ENCODE measurements around the gene ATP2B2. TPM values are rescaled to one million over a fixed set of nuclear protein-coding genes. Genes with fewer than 3 reads are reported as not detected.
A peak's percentile ranks its signal among the peaks of the same experiment; 100 is the strongest.

ATP2B2 gene
- total and polyA plus RNA-seq, 2 experiments from 2014 or later: 0.66 to 1.8 TPM

- TF ChIP-seq, protein P1, sequence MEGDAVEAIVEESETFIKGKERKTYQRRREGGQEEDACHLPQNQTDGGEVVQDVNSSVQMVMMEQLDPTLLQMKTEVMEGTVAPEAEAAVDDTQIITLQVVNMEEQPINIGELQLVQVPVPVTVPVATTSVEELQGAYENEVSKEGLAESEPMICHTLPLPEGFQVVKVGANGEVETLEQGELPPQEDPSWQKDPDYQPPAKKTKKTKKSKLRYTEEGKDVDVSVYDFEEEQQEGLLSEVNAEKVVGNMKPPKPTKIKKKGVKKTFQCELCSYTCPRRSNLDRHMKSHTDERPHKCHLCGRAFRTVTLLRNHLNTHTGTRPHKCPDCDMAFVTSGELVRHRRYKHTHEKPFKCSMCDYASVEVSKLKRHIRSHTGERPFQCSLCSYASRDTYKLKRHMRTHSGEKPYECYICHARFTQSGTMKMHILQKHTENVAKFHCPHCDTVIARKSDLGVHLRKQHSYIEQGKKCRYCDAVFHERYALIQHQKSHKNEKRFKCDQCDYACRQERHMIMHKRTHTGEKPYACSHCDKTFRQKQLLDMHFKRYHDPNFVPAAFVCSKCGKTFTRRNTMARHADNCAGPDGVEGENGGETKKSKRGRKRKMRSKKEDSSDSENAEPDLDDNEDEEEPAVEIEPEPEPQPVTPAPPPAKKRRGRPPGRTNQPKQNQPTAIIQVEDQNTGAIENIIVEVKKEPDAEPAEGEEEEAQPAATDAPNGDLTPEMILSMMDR (IDR thresholded peaks at IDR 0.05; ENCODE audit: poor library complexity): no peak
- TF ChIP-seq EZH2phosphoT487 (IDR thresholded peaks at IDR 0.05; ENCODE audit: low read depth, severe bottlenecking, unreplicated experiment): no peak
- TF ChIP-seq EZH2 (IDR thresholded peaks at IDR 0.05; ENCODE audit: borderline replicate concordance): no peak
- no peaks in the 10 kb centered on the region for H3K9me3 ChIP-seq (ENCODE audit: low read depth)
- WGBS (ENCODE audit: low lambda C conversion rate, missing lambda C conversion rate): 68% methylated on average over 13 of the region's 13 CpGs
- H3K4me3 ChIP-seq: no peak overlapping the region
- no peak overlapping the region for H2AFZ ChIP-seq
- no peaks in the 10 kb centered on the region for H3K79me2 ChIP-seq
- H4K20me1 ChIP-seq (ENCODE audit: insufficient read depth, poor library complexity, severe bottlenecking): no peaks in the 10 kb centered on the region
- no peak overlapping the region for H3K4me2 ChIP-seq
- no peaks in the 10 kb centered on the region for H3K9me2 ChIP-seq (replicated peaks; ENCODE audit: insufficient read depth)
- H3K27me3 ChIP-seq: no peaks in the 10 kb centered on the region
- DNase-seq (ENCODE audit: low spot score): no peak
- peak overlapping the region; percentile 60 for H3K27ac ChIP-seq
- H3K36me3 ChIP-seq (replicated peaks; ENCODE audit: insufficient read depth, low read depth): no peaks in the 10 kb centered on the region
- H3K4me1 ChIP-seq (ENCODE audit: insufficient read depth): no peaks in the 10 kb centered on the region
Measured at GRCh38 chr3:10351013-10351735, 154.2 kb downstream of the ATP2B2 start.

- 89% methylated on average over 22 of the region's 22 CpGs for WGBS (ENCODE audit: low lambda C conversion rate, missing lambda C conversion rate)
- Histone ChIP-seq H3K27ac (no peak overlapping the region), H3K79me2 (no peaks in the 10 kb centered on the region), H3K4me3 (no peak overlapping the region), H4K20me1 (ENCODE audit: insufficient read depth, poor library complexity, severe bottlenecking) (no peaks in the 10 kb centered on the region), H3K36me3 (replicated peaks; ENCODE audit: insufficient read depth, low read depth) (no peaks in the 10 kb centered on the region), H3K9me3 (ENCODE audit: low read depth) (no peaks in the 10 kb centered on the region), H3K4me1 (ENCODE audit: insufficient read depth) (no peaks in the 10 kb centered on the region), H3K9me2 (replicated peaks; ENCODE audit: insufficient read depth) (no peaks in the 10 kb centered on the region), H3K4me2 (no peak overlapping the region), H3K27me3 (no peaks in the 10 kb centered on the region), H2AFZ (no peak overlapping the region)
- no peak for DNase-seq (ENCODE audit: low spot score)
- no peak for TF ChIP-seq EZH2 (IDR thresholded peaks at IDR 0.05; ENCODE audit: borderline replicate concordance)
- TF ChIP-seq, protein P1 (IDR thresholded peaks at IDR 0.05; ENCODE audit: poor library complexity): no peak
- TF ChIP-seq EZH2phosphoT487 (IDR thresholded peaks at IDR 0.05; ENCODE audit: low read depth, severe bottlenecking, unreplicated experiment): no peak
Measured at GRCh38 chr3:10350324-10350985, 154.9 kb downstream of the ATP2B2 start.

GRCh38 chr3:10349801-10350200 is 155.6 kb downstream of the ATP2B2 start:
- H3K9me3 ChIP-seq (ENCODE audit: low read depth): no peaks in the 10 kb centered on the region
- no peak overlapping the region for H2AFZ ChIP-seq
- H3K9me2 ChIP-seq (replicated peaks; ENCODE audit: insufficient read depth): no peaks in the 10 kb centered on the region
- DNase-seq (ENCODE audit: low spot score): no peak
- H3K27ac ChIP-seq: no peak overlapping the region
- TF ChIP-seq EZH2phosphoT487 (IDR thresholded peaks at IDR 0.05; ENCODE audit: low read depth, severe bottlenecking, unreplicated experiment) (no peak), EZH2 (IDR thresholded peaks at IDR 0.05; ENCODE audit: borderline replicate concordance) (no peak)
- TF ChIP-seq, protein P1 (IDR thresholded peaks at IDR 0.05; ENCODE audit: poor library complexity): no peak
- no peak overlapping the region for H3K4me3 ChIP-seq
- no peak overlapping the region for H3K4me2 ChIP-seq
- H3K79me2 ChIP-seq: no peaks in the 10 kb centered on the region
- no peaks in the 10 kb centered on the region for H3K4me1 ChIP-seq (ENCODE audit: insufficient read depth)
- no peaks in the 10 kb centered on the region for H3K36me3 ChIP-seq (replicated peaks; ENCODE audit: insufficient read depth, low read depth)
- 92% methylated on average over 10 of the region's 10 CpGs for WGBS (ENCODE audit: low lambda C conversion rate, missing lambda C conversion rate)
- H4K20me1 ChIP-seq (ENCODE audit: insufficient read depth, poor library complexity, severe bottlenecking): no peaks in the 10 kb centered on the region
- H3K27me3 ChIP-seq: no peaks in the 10 kb centered on the region
